GM20000 (cell line): ENCODE data around the gene DNAI7.

Experiments
- DNase-seq: peaks from one replicate; pipeline ENCODE4 v3.0.0; 2012; ENCODE audit warnings: low spot score
- TF ChIP-seq, protein P1 (sequence below): IDR thresholded peaks from 2 replicates; pipeline ENCODE4 v1.5.1; 2012; ENCODE audit warnings: mild to moderate bottlenecking, control low read depth; ENCODE audit errors: extremely low read depth, missing control alignments

DNAI7 gene

GRCh38 chr12:25087596-25087995 is 107.4 kb downstream of the DNAI7 start:
- no peak for DNase-seq
- TF ChIP-seq, protein P1, sequence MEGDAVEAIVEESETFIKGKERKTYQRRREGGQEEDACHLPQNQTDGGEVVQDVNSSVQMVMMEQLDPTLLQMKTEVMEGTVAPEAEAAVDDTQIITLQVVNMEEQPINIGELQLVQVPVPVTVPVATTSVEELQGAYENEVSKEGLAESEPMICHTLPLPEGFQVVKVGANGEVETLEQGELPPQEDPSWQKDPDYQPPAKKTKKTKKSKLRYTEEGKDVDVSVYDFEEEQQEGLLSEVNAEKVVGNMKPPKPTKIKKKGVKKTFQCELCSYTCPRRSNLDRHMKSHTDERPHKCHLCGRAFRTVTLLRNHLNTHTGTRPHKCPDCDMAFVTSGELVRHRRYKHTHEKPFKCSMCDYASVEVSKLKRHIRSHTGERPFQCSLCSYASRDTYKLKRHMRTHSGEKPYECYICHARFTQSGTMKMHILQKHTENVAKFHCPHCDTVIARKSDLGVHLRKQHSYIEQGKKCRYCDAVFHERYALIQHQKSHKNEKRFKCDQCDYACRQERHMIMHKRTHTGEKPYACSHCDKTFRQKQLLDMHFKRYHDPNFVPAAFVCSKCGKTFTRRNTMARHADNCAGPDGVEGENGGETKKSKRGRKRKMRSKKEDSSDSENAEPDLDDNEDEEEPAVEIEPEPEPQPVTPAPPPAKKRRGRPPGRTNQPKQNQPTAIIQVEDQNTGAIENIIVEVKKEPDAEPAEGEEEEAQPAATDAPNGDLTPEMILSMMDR = no peak

- no peak for DNase-seq
- TF ChIP-seq, protein P1 = no peak
Observed at GRCh38 chr12:25084816-25085215, 110.1 kb downstream of the DNAI7 start.

GRCh38 chr12:25083211-25083610 is 111.7 kb downstream of the DNAI7 start:
- TF ChIP-seq, protein P1 = no peak
- DNase-seq = no peak

- TF ChIP-seq, protein P1 = no peak
- DNase-seq = no peak
Observed at GRCh38 chr12:25082628-25083027, 112.3 kb downstream of the DNAI7 start.

DNA sequence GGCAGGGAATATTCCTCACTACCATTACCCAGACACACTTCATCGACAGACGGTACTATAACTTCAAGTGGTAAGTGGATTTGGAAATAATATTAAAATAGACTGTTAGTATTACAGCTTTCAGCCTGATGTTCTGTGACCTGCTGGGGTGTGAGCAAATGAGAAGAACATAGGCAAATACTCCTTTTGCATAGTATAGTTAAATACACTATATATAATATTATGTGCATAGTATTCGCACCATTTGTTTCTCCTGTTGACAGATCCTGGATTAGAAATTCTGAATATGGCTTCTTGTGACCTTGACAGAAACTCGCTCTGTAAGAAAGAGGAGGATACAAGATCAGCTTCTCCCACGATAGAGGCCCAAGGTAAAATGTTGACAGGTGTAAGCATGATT is 115.6 kb downstream of the DNAI7 start:
- TF ChIP-seq, protein P1 = no peak
- no peak for DNase-seq

DNA sequence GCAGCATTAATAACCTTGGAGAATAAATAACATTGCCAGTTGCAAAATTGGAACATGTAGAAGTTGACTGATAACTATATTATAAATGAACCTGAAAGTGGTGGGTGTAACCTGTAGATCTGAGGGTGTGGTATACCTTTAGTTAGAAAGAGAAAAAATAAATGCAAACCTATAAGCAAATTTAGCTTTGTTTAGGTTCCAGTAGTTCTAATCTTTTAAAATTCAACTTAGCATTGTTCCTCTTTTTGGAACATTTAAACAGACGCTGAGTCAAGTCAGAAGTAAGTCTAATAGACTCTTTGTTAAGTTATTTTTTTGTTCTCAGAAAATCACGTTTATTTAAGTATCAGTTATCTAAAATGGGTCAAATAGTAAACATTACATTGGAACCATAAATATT is 120.0 kb downstream of the DNAI7 start:
- TF ChIP-seq, protein P1 = no peak

DNA sequence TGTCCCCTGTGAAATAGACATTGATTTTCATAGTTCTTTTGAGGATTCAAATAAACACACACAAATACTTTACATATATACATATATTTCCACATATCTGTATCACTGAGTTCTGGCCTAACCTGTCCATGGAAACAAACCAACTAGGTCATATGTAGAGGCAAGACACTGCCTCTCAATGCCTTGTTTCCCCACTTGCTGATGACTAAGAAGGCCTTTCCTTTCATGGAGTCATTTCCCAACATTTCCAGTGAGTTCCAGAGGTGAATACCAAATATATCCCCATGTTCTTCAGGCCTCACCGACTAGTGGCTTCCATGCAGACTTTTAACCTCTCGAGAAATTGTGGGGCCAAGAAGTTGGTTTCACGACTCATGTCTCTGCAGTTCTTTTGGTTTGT is 120.8 kb downstream of the DNAI7 start:
- no peak for DNase-seq
- TF ChIP-seq, protein P1 = no peak

More for the DNA sequence above, 120.0 kb downstream of the DNAI7 start:
- DNase-seq = no peak
